Measurements from ENCODE around the gene PPM1A.

The PPM1A gene

GRCh38 chr14:60248697-60249318, at the start of gene PPM1A:
PPM1A (plus strand) TSS chr14:60249221; CDS start chr14:60282704, 33,483 bp downstream.
- in situ Hi-C loops (cut with MboI; ENCODE audit: low sequenced_read_pairs): no loop called here

- in situ Hi-C loops (cut with MboI; ENCODE audit: low sequenced_read_pairs): loop anchor here (25.0 kb wide), 1 partner anchor 137 kb away; no protein-coding TSS in a partner anchor
Observed at GRCh38 chr14:60199321-60199720, 49.7 kb upstream of the PPM1A start.

GRCh38 chr14:60204104-60204842, 44.7 kb upstream of the PPM1A start:
- in situ Hi-C loops (cut with MboI; ENCODE audit: low sequenced_read_pairs): no loop called here

GRCh38 chr14:60204843-60205774, 43.9 kb upstream of the PPM1A start:
- in situ Hi-C loops (cut with MboI; ENCODE audit: low sequenced_read_pairs): no loop called here

- in situ Hi-C loops (cut with MboI; ENCODE audit: low sequenced_read_pairs): no loop called here
Observed at GRCh38 chr14:60206249-60206670, 42.8 kb upstream of the PPM1A start.

- in situ Hi-C loops (cut with MboI; ENCODE audit: low sequenced_read_pairs): no loop called here
Observed at GRCh38 chr14:60206837-60207533, 42.0 kb upstream of the PPM1A start.

- in situ Hi-C loops (cut with MboI; ENCODE audit: low sequenced_read_pairs): no loop called here
Observed at GRCh38 chr14:60210703-60211102, 38.3 kb upstream of the PPM1A start.

- in situ Hi-C loops (cut with MboI; ENCODE audit: low sequenced_read_pairs): no loop called here
Observed at GRCh38 chr14:60211153-60211552, 37.9 kb upstream of the PPM1A start.

- in situ Hi-C loops (cut with MboI; ENCODE audit: low sequenced_read_pairs): no loop called here
Observed at GRCh38 chr14:60212503-60213371, 36.3 kb upstream of the PPM1A start.

- in situ Hi-C loops (cut with MboI; ENCODE audit: low sequenced_read_pairs): no loop called here
Observed at GRCh38 chr14:60214003-60214402, 35.0 kb upstream of the PPM1A start.

GRCh38 chr14:60214415-60215126, 34.5 kb upstream of the PPM1A start:
- in situ Hi-C loops (cut with MboI; ENCODE audit: low sequenced_read_pairs): no loop called here

- in situ Hi-C loops (cut with MboI; ENCODE audit: low sequenced_read_pairs): no loop called here
Observed at GRCh38 chr14:60215127-60215444, 33.9 kb upstream of the PPM1A start.

- in situ Hi-C loops (cut with MboI; ENCODE audit: low sequenced_read_pairs): no loop called here
Observed at GRCh38 chr14:60215520-60216420, 33.3 kb upstream of the PPM1A start.

- in situ Hi-C loops (cut with MboI; ENCODE audit: low sequenced_read_pairs): no loop called here
Observed at GRCh38 chr14:60217713-60218112, 31.3 kb upstream of the PPM1A start.

- in situ Hi-C loops (cut with MboI; ENCODE audit: low sequenced_read_pairs): no loop called here
Observed at GRCh38 chr14:60220084-60220483, 28.9 kb upstream of the PPM1A start.

- in situ Hi-C loops (cut with MboI; ENCODE audit: low sequenced_read_pairs): no loop called here
Observed at GRCh38 chr14:60220917-60221316, 28.1 kb upstream of the PPM1A start.

- in situ Hi-C loops (cut with MboI; ENCODE audit: low sequenced_read_pairs): no loop called here
Observed at GRCh38 chr14:60221457-60221856, 27.6 kb upstream of the PPM1A start.

- in situ Hi-C loops (cut with MboI; ENCODE audit: low sequenced_read_pairs): no loop called here
Observed at GRCh38 chr14:60222820-60223219, 26.2 kb upstream of the PPM1A start.
